ENCODE data around the gene KCNG2. TPM values are rescaled to one million over a fixed set of nuclear protein-coding genes. Genes with fewer than 3 reads are reported as not detected.

The KCNG2 gene
- polyA plus RNA-seq, 1 of the 3 experiments (the other 2 are of a cell fraction): not detected

- H3K9me2 ChIP-seq: no peaks in the 10 kb centered on the region
- H3K4me2 ChIP-seq: no peak overlapping the region
- CTCF ChIA-PET: interaction anchor here (1.6 kb wide), 1 partner anchor 14 kb away, joined by 3 read pairs; no protein-coding TSS in a partner anchor
- H2AFZ ChIP-seq (ENCODE audit: low read depth): no peak overlapping the region
- POLR2A ChIA-PET: no interaction called here
- no peaks in the 10 kb centered on the region for H3K79me2 ChIP-seq (ENCODE audit: insufficient read depth)
- TF ChIP-seq USF2 (IDR thresholded peaks at IDR 0.05; ENCODE audit: borderline replicate concordance, low read depth, low read length) (no peak), FOXM1 (IDR thresholded peaks at IDR 0.05; ENCODE audit: low read depth) (no peak), CHD2 (IDR thresholded peaks at IDR 0.05; ENCODE audit: low read length, partially characterized antibody) (no peak), ZBTB33 (IDR thresholded peaks at IDR 0.05; ENCODE audit: borderline replicate concordance, low read depth) (no peak), TAF1 (IDR thresholded peaks at IDR 0.05; ENCODE audit: borderline replicate concordance, low read depth, low read length) (no peak), USF1 (IDR thresholded peaks at IDR 0.05; ENCODE audit: borderline replicate concordance, low read depth) (no peak), FOXJ3 (CRISPR knock-in tag; IDR thresholded peaks at IDR 0.05) (no peak), NRF1 (IDR thresholded peaks at IDR 0.05; ENCODE audit: low read depth, low read length) (no peak)
- peaks cover 32% of the 10 kb centered on the region; the same call in 1 of the 2 replicates for H3K27me3 ChIP-seq (ENCODE audit: insufficient read depth)
- WGBS (ENCODE audit: low lambda C conversion rate): 20% methylated on average over 5 of the region's 16 CpGs
- H4K20me1 ChIP-seq (ENCODE audit: insufficient read depth): no peaks in the 10 kb centered on the region
- H3K4me3 ChIP-seq (ENCODE audit: low read depth in 2 of 2, low read length in 1 of 2): no peak overlapping the region
- H3K27ac ChIP-seq (ENCODE audit: low read depth in 2 of 2, low read length in 1 of 2): no peak overlapping the region
- DNase-seq: no peak
- no peak overlapping the region for H3K9ac ChIP-seq
- H3K4me1 ChIP-seq (ENCODE audit: control insufficient read depth in 1 of 2, insufficient read depth in 2 of 2, low read depth in 1 of 2, low read length in 1 of 2): no peaks in the 10 kb centered on the region
- H3K9me3 ChIP-seq: no peaks in the 10 kb centered on the region
- H3K36me3 ChIP-seq (replicated peaks in 1 of 2; ENCODE audit: control insufficient read depth in 1 of 2, insufficient read depth in 2 of 2, low read length in 1 of 2): no peaks in the 10 kb centered on the region
- H3F3A ChIP-seq (replicated peaks; ENCODE audit: insufficient read depth): no peaks in the 10 kb centered on the region
These were observed 69.9 kb downstream of the KCNG2 start for GRCh38 chr18:79867666-79868065.

- Histone ChIP-seq H3K27ac (ENCODE audit: low read depth in 2 of 2, low read length in 1 of 2) (no peak overlapping the region), H3K9me3 (no peaks in the 10 kb centered on the region), H3K79me2 (ENCODE audit: insufficient read depth) (no peaks in the 10 kb centered on the region), H3K4me3 (ENCODE audit: low read depth in 2 of 2, low read length in 1 of 2) (no peak overlapping the region), H2AFZ (ENCODE audit: low read depth) (no peak overlapping the region), H3K27me3 (ENCODE audit: insufficient read depth) (peaks cover 29% of the 10 kb centered on the region; the same call in 1 of the 2 replicates), H3K9ac (no peak overlapping the region), H4K20me1 (ENCODE audit: insufficient read depth) (no peaks in the 10 kb centered on the region), H3F3A (replicated peaks; ENCODE audit: insufficient read depth) (no peaks in the 10 kb centered on the region), H3K36me3 (replicated peaks in 1 of 2; ENCODE audit: control insufficient read depth in 1 of 2, insufficient read depth in 2 of 2, low read length in 1 of 2) (no peaks in the 10 kb centered on the region), H3K4me1 (ENCODE audit: control insufficient read depth in 1 of 2, insufficient read depth in 2 of 2, low read depth in 1 of 2, low read length in 1 of 2) (no peaks in the 10 kb centered on the region), H3K9me2 (no peaks in the 10 kb centered on the region), H3K4me2 (no peak overlapping the region)
- ChIA-PET CTCF (interaction anchor here (1.6 kb wide), 1 partner anchor 15 kb away, joined by 3 read pairs; no protein-coding TSS in a partner anchor), POLR2A (no interaction called here)
- TF ChIP-seq PBX3 (IDR thresholded peaks at IDR 0.05): no peak
- no peak for TF ChIP-seq GATA2 (CRISPR knock-in tag; IDR thresholded peaks at IDR 0.05)
- TF ChIP-seq RXRA (IDR thresholded peaks at IDR 0.05; ENCODE audit: borderline replicate concordance, low read depth): no peak
- TF ChIP-seq SMC3 (IDR thresholded peaks at IDR 0.05; ENCODE audit: low read depth, low read length): no peak
- no peak for DNase-seq
- 51% methylated on average over 14 of the region's 29 CpGs for WGBS (ENCODE audit: low lambda C conversion rate)
These were observed 70.5 kb downstream of the KCNG2 start for GRCh38 chr18:79868168-79868784.

Data from SK-N-SH (cell line).